ENCODE data around the gene SHPK.

- TF ChIP-seq ZFP36 (IDR thresholded peaks at IDR 0.05; ENCODE audit: borderline replicate concordance, partially characterized antibody): no peak
- TF ChIP-seq EP300 (IDR thresholded peaks at IDR 0.05): no peak
- TF ChIP-seq MAFK (IDR thresholded peaks at IDR 0.05; ENCODE audit: partially characterized antibody): no peak
- no peak for TF ChIP-seq POLR2A (IDR thresholded peaks at IDR 0.05; ENCODE audit: low read length)
- no peak for TF ChIP-seq CTCF (IDR thresholded peaks at IDR 0.05)
- no peak for TF ChIP-seq NR3C1 (IDR thresholded peaks at IDR 0.05)
- TF ChIP-seq CHD4 (IDR thresholded peaks at IDR 0.05; ENCODE audit: borderline replicate concordance): no peak
- no peak for TF ChIP-seq RAD21 (conservative IDR thresholded peaks at IDR 0.05 in 1 of 2, IDR thresholded peaks at IDR 0.05 in 1 of 2)
- no peak for TF ChIP-seq USF2 (IDR thresholded peaks at IDR 0.05)
- no peak for TF ChIP-seq SMC3 (IDR thresholded peaks at IDR 0.05)
- no peak for TF ChIP-seq PHF8 (IDR thresholded peaks at IDR 0.05; ENCODE audit: borderline replicate concordance, low read depth)
- TF ChIP-seq PBX3 (IDR thresholded peaks at IDR 0.05): no peak
Measured at GRCh38 chr17:3558603-3559269, 77.3 kb downstream of the SHPK start.

Measured in A549 (cell line).